ENCODE measurements around the gene CNTNAP2.

The CNTNAP2 gene

DNA sequence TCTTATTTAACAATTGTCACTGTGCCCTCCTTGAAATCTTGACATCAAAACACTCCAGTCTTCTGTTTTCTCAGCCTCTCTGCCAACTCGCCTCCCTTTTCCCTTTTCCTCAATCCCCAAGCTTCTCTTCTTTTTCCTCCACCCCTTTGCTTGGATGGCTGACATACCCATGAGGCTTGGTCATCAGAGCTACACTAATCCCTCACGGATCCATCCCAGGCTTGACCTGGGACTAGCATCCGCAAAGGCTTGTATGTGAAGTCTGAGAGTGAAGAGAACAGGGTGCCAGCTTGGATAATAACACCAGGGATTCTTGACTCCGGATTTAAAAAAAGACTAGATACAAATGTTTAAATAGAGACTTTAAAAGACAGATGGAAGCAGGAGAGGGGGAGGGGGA is 2045.2 kb downstream of the CNTNAP2 start:
- no peak for DNase-seq (ENCODE audit: low read depth, low spot score)
- H3K4me3 ChIP-seq (ENCODE audit: low read depth, low read length), result no peak overlapping the region
- in situ Hi-C loops (cut with HindIII; ENCODE audit: low sequenced_read_pairs), result no loop called here
- TF ChIP-seq, protein P1, sequence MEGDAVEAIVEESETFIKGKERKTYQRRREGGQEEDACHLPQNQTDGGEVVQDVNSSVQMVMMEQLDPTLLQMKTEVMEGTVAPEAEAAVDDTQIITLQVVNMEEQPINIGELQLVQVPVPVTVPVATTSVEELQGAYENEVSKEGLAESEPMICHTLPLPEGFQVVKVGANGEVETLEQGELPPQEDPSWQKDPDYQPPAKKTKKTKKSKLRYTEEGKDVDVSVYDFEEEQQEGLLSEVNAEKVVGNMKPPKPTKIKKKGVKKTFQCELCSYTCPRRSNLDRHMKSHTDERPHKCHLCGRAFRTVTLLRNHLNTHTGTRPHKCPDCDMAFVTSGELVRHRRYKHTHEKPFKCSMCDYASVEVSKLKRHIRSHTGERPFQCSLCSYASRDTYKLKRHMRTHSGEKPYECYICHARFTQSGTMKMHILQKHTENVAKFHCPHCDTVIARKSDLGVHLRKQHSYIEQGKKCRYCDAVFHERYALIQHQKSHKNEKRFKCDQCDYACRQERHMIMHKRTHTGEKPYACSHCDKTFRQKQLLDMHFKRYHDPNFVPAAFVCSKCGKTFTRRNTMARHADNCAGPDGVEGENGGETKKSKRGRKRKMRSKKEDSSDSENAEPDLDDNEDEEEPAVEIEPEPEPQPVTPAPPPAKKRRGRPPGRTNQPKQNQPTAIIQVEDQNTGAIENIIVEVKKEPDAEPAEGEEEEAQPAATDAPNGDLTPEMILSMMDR (IDR thresholded peaks at IDR 0.05; ENCODE audit: low read depth, low read length), result no peak

DNA sequence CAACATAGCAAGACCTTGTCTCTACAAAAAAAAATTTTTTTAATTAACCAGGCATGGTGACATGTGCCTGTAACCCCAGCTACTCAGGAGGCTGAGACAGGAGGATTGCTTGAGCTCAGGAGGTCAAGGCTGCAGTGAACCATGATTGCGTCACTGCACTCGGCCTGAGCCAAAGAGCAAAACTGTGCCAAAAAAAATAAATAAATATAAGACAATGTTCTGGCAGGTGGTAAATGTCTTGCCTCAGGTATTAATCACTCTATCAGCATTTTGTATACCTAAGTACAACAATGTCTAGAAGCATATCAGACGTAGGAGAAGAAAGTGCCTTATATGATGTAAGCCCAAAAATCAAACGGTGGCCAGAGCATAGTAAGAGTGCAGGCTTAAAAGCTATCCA is 2046.2 kb downstream of the CNTNAP2 start:
- in situ Hi-C loops (cut with HindIII; ENCODE audit: low sequenced_read_pairs), result no loop called here
- DNase-seq (ENCODE audit: low read depth, low spot score), result no peak
- TF ChIP-seq, protein P1 (IDR thresholded peaks at IDR 0.05; ENCODE audit: low read depth, low read length), result no peak

DNA sequence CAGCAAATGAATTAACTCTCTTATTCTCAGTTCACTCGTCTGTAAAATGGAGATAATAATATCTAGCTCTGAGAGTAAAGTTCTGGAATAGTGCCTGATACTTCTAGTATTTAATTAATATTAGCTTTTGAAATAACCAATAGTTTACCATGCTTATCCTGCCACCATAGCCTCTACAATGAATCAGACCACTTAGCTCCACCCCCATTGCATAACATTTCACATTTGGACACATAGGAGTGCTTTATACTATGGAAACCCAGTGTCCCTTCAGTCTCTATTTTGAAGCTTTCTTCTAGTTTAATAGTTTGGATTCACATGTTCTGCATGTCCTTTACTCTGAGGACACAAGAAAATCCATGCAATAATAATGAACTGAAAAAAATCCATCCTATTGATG is 2046.6 kb downstream of the CNTNAP2 start:
- no peak overlapping the region for H3K4me3 ChIP-seq (ENCODE audit: low read depth, low read length)
- DNase-seq (ENCODE audit: low read depth, low spot score), result no peak
- in situ Hi-C loops (cut with HindIII; ENCODE audit: low sequenced_read_pairs), result no loop called here
- TF ChIP-seq, protein P1 (IDR thresholded peaks at IDR 0.05; ENCODE audit: low read depth, low read length), result no peak

More for the DNA sequence above, 2046.2 kb downstream of the CNTNAP2 start:
- H3K4me3 ChIP-seq (ENCODE audit: low read depth, low read length), result no peak overlapping the region

DNA sequence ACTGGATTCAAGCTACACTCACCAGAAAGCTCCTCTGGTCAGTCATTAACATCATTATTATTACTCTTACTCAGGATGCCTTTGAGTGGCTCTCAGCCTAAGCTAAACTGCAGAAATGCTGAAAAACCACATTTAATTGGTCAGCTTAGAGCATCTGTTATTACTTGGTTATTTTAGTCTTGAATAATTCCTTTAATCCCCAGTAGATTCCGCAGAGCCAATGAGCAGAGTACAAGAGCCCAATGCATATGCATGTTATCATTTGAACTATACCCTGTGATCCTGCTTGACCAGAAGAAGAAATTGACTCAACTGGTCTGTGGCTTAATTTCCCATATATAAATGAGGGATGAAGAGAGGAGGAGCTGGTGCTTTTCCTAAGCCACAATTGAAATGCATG is 2056.3 kb downstream of the CNTNAP2 start:
- TF ChIP-seq, protein P1 (IDR thresholded peaks at IDR 0.05; ENCODE audit: low read depth, low read length), result no peak
- DNase-seq (ENCODE audit: low read depth, low spot score), result no peak
- in situ Hi-C loops (cut with HindIII; ENCODE audit: low sequenced_read_pairs), result no loop called here
- H3K4me3 ChIP-seq (ENCODE audit: low read depth, low read length), result no peak overlapping the region

DNA sequence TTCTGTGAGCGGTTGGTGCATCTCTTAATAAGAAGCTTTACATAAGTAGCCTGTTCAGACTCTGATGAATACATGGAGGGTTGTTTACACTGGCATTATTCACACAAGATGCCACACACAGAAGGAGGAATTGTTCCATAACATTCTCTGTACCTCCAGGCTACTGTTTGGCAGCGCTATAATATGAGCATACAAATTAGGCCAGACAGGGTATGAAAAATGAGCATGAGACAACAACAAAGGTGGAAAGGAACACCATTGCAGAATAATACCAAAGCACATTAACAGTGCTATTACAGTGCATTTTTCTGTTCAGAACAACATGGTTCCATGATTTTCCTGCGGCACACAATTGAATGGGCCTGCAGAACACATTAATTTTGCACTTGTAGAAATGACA is 2056.8 kb downstream of the CNTNAP2 start:
- TF ChIP-seq, protein P1 (IDR thresholded peaks at IDR 0.05; ENCODE audit: low read depth, low read length), result no peak
- DNase-seq (ENCODE audit: low read depth, low spot score), result no peak
- no peak overlapping the region for H3K4me3 ChIP-seq (ENCODE audit: low read depth, low read length)
- in situ Hi-C loops (cut with HindIII; ENCODE audit: low sequenced_read_pairs), result no loop called here

DNA sequence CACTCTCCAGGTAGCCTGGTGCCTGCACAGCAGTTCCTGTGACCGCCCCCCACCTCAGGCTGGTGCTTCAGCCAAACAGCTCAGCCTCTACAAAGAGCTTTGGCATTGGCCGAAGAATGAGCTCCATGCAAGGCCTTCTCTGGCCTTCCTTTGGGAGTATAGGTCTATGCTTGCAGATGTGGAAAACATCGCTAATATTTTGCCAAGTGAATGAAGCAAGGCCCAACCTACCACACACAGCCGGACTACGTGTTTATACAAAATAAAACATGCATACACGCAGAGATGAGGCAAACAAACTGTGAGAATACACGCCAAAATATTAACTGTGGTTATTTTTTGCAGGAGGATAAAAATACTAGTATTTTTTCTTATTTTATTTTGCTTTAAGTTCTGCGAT is 2057.8 kb downstream of the CNTNAP2 start:
- no peak overlapping the region for H3K4me3 ChIP-seq (ENCODE audit: low read depth, low read length)
- in situ Hi-C loops (cut with HindIII; ENCODE audit: low sequenced_read_pairs), result no loop called here
- no peak for DNase-seq (ENCODE audit: low read depth, low spot score)
- TF ChIP-seq, protein P1 (IDR thresholded peaks at IDR 0.05; ENCODE audit: low read depth, low read length), result no peak

DNA sequence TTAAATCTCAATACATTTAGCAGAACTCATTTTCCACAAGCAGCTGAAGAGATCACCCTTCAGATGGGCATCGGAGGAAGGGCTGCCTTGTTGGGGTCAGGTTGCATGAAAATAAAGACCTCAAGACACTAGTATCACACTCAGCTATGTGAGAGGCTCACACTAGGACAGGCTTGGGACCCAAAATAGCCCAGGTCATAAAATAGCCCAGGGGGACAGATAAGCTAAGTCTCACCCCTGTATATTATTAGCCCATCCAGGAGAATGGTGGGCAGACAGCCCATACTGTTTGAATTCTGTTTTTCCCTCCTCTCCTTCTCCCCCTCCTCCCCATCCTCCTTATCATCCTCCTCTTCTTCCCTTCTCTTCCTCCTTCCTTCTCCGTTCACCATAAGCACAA is 2058.9 kb downstream of the CNTNAP2 start:
- in situ Hi-C loops (cut with HindIII; ENCODE audit: low sequenced_read_pairs), result no loop called here
- H3K4me3 ChIP-seq (ENCODE audit: low read depth, low read length), result no peak overlapping the region

More for the DNA sequence above, 2058.9 kb downstream of the CNTNAP2 start:
- TF ChIP-seq, protein P1 (IDR thresholded peaks at IDR 0.05; ENCODE audit: low read depth, low read length), result no peak
- DNase-seq (ENCODE audit: low read depth, low spot score), result no peak

Measured in astrocyte of the spinal cord (primary cell).